Astrocyte (in vitro differentiated cells and primary cell): ENCODE results near the gene CCNH. TPM values are rescaled to one million over a fixed set of nuclear protein-coding genes. Genes with fewer than 3 reads are reported as not detected.

Source experiments
- DNase-seq: peaks from one replicate; pipeline ENCODE4 v3.0.0-alpha.2; 2010; ENCODE audit warnings: low read depth
- FAIRE-seq: peaks from 2 replicates; lab custom pipeline; 2011; peaks lifted over from hg19 to GRCh38; lab: Jason Lieb, UNC
- H2AFZ ChIP-seq: 2 replicates; pipeline ENCODE4 v1.6.0; 2012; ENCODE audit warnings: low read depth, low read length, inconsistent platforms
- H3K27ac ChIP-seq: 2 replicates; pipeline ENCODE4 v1.5.1; 2011; ENCODE audit warnings: low read depth, low read length, inconsistent platforms
- H3K27me3 ChIP-seq: 2 replicates; pipeline ENCODE4 v1.6.0; 2011; ENCODE audit warnings: low read length, inconsistent platforms; ENCODE audit not compliant: insufficient read depth
- H3K36me3 ChIP-seq: 2 replicates; pipeline ENCODE4 v1.5.1; 2011; ENCODE audit warnings: low read length, inconsistent platforms; ENCODE audit not compliant: insufficient read depth
- H3K4me1 ChIP-seq: 2 replicates; pipeline ENCODE4 v1.5.1; 2011; ENCODE audit warnings: low read length, inconsistent platforms; ENCODE audit not compliant: insufficient read depth
- H3K4me2 ChIP-seq: 2 replicates; pipeline ENCODE4 v1.6.0; 2012; ENCODE audit warnings: low read length, inconsistent platforms
- H3K4me3 ChIP-seq: 2 replicates; pipeline ENCODE4 v1.5.1; 2011; ENCODE audit warnings: low read depth, mild to moderate bottlenecking, low read length, inconsistent platforms; ENCODE audit not compliant: insufficient read depth
- H3K79me2 ChIP-seq: 2 replicates; pipeline ENCODE4 v1.6.0; 2012; ENCODE audit warnings: mild to moderate bottlenecking, low read length, inconsistent platforms; ENCODE audit not compliant: insufficient read depth
- H3K9ac ChIP-seq: 2 replicates; pipeline ENCODE4 v1.6.0; 2012; ENCODE audit warnings: mild to moderate bottlenecking, low read length, inconsistent platforms
- H3K9me3 ChIP-seq: 2 replicates; pipeline ENCODE4 v1.5.1; 2012; ENCODE audit warnings: low read depth, mild to moderate bottlenecking, low read length, inconsistent platforms; ENCODE audit not compliant: insufficient read depth
- H4K20me1 ChIP-seq: 2 replicates; pipeline ENCODE4 v1.6.0; 2012; ENCODE audit warnings: low read length, inconsistent platforms; ENCODE audit not compliant: insufficient read depth
- H3K27ac Mint-ChIP-seq: one replicate; pipeline ENCODE4 v1.8.0; 2021; ENCODE audit warnings: mild to moderate bottlenecking, mixed read lengths; ENCODE audit not compliant: unreplicated experiment
- H3K27me3 Mint-ChIP-seq: one replicate; pipeline ENCODE4 v1.8.0; 2021; ENCODE audit warnings: low read depth, mixed read lengths; ENCODE audit not compliant: unreplicated experiment
- H3K36me3 Mint-ChIP-seq: one replicate; pipeline ENCODE4 v1.8.0; 2021; ENCODE audit warnings: low read depth, mixed read lengths; ENCODE audit not compliant: unreplicated experiment
- H3K4me1 Mint-ChIP-seq: one replicate; pipeline ENCODE4 v1.8.0; 2021; ENCODE audit warnings: low read depth, mixed read lengths; ENCODE audit not compliant: unreplicated experiment
- H3K4me3 Mint-ChIP-seq: one replicate; pipeline ENCODE4 v1.8.0; 2021; ENCODE audit warnings: mild to moderate bottlenecking, moderate library complexity, mixed read lengths; ENCODE audit not compliant: unreplicated experiment
- H3K9me3 Mint-ChIP-seq: one replicate; pipeline ENCODE4 v1.8.0; 2021; ENCODE audit warnings: mild to moderate bottlenecking, mixed read lengths; ENCODE audit not compliant: unreplicated experiment
- EZH2 ChIP-seq: IDR thresholded peaks from 2 replicates; pipeline ENCODE4 v1.6.1; 2012; ENCODE audit warnings: mild to moderate bottlenecking, low read length, inconsistent platforms; ENCODE audit not compliant: insufficient read depth
- total RNA-seq: library from RNA; stranded (reverse); gene quantifications from 2 replicates; pipeline ENCODE4 v1.2.1, GENCODE V29; 2021
- TF ChIP-seq, protein P1 (sequence below): IDR thresholded peaks from 2 replicates; pipeline ENCODE4 v1.5.1; 2011; ENCODE audit warnings: low read depth, mild to moderate bottlenecking, inconsistent platforms, low read length, moderate library complexity; ENCODE audit not compliant: insufficient read depth

Gene CCNH
- total RNA-seq, 1 donor from 2014 or later: 30.5 TPM

DNA sequence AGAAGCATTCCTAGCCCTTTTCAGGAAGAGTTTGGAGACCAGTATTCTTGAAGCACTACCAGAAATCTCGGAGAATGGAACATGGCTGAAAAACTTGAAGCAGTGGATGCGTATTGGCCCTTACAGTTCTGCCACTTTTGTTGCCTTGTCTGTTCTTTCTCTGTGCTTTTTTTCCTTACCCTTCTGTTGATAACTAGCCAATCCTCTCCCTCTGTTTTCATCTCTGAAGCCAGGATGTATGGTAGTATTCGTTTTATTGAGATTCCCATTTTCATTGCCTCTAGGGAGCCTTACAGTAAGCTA lies 564 bp upstream of the CCNH start:
- H3K27me3 Mint-ChIP-seq: no peaks in the 10 kb centered on the region
- peaks cover 43% of the 10 kb centered on the region for H3K79me2 ChIP-seq
- peaks cover 18% of the 10 kb centered on the region for H3K36me3 ChIP-seq
- H3K4me3 Mint-ChIP-seq: peak overlapping the region; percentile 97
- peaks cover 14% of the 10 kb centered on the region for H4K20me1 ChIP-seq
- peak overlapping the region; percentile 98 for H3K27ac ChIP-seq
- peak overlapping the region; percentile 90 for H3K27ac Mint-ChIP-seq
- H3K4me1 ChIP-seq: peaks cover 8% of the 10 kb centered on the region
- no peaks in the 10 kb centered on the region for H3K9me3 Mint-ChIP-seq
- no peak for FAIRE-seq
- H3K4me2 ChIP-seq: peak overlapping the region; percentile 100
- H3K4me1 Mint-ChIP-seq: peaks cover 8% of the 10 kb centered on the region
- H3K9ac ChIP-seq: peak overlapping the region; percentile 99
- no peaks in the 10 kb centered on the region for H3K36me3 Mint-ChIP-seq
- peak overlapping the region; percentile 82 for H2AFZ ChIP-seq
- no peaks in the 10 kb centered on the region for H3K27me3 ChIP-seq
- H3K4me3 ChIP-seq: peak overlapping the region; percentile 100
- no peaks in the 10 kb centered on the region for H3K9me3 ChIP-seq
- TF ChIP-seq, protein P1, sequence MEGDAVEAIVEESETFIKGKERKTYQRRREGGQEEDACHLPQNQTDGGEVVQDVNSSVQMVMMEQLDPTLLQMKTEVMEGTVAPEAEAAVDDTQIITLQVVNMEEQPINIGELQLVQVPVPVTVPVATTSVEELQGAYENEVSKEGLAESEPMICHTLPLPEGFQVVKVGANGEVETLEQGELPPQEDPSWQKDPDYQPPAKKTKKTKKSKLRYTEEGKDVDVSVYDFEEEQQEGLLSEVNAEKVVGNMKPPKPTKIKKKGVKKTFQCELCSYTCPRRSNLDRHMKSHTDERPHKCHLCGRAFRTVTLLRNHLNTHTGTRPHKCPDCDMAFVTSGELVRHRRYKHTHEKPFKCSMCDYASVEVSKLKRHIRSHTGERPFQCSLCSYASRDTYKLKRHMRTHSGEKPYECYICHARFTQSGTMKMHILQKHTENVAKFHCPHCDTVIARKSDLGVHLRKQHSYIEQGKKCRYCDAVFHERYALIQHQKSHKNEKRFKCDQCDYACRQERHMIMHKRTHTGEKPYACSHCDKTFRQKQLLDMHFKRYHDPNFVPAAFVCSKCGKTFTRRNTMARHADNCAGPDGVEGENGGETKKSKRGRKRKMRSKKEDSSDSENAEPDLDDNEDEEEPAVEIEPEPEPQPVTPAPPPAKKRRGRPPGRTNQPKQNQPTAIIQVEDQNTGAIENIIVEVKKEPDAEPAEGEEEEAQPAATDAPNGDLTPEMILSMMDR: no peak
- TF ChIP-seq EZH2: no peak
- peak; percentile 15 for DNase-seq

DNA sequence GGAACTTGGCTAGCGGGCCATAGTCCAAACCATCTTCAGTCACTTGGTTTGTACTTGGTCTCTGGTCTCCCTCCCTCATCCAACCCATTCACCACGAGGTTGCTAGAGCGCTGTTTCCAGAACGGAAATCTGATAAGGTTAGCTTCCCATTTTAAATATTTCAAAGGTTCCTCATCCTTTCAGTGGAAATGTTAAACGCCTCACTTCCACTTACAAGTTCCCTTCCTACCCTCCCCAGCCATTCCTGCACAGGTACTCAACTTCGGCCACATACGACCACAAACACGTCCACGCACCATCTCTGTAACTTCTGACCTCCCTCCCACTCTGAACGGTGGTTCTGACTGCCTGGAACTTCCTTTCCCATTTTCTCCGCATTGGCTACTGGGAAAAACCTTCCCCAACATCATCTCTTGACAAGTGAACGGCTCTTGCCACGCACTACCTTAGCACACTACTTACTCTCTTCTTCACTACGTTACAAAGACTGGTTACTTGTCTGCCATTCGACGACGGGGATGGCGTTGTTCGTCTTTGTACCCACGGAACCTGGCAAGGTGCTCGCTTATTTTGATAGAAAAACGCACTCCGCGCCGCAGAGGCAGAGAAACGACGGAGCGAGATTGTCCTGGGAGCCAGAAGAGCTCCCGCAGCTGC lies 629 bp downstream of the CCNH start:
- peaks cover 29% of the 10 kb centered on the region for H3K36me3 ChIP-seq
- Mint-ChIP-seq H3K27ac (peak overlapping the region; percentile 90), H3K36me3 (no peaks in the 10 kb centered on the region), H3K27me3 (no peaks in the 10 kb centered on the region), H3K4me3 (peak overlapping the region; percentile 97), H3K4me1 (peaks cover 8% of the 10 kb centered on the region), H3K9me3 (no peaks in the 10 kb centered on the region)
- H3K9ac ChIP-seq: peak overlapping the region; percentile 99
- H3K27ac ChIP-seq: peak overlapping the region; percentile 98
- H3K79me2 ChIP-seq: peaks cover 54% of the 10 kb centered on the region
- peaks cover 16% of the 10 kb centered on the region for H4K20me1 ChIP-seq
- H2AFZ ChIP-seq: peak overlapping the region; percentile 88
- no peaks in the 10 kb centered on the region for H3K27me3 ChIP-seq
- H3K4me2 ChIP-seq: peak overlapping the region; percentile 100
- FAIRE-seq (peak; percentile 23), DNase-seq (peak; percentile 72)
- H3K4me3 ChIP-seq: peak overlapping the region; percentile 100
- peaks cover 8% of the 10 kb centered on the region for H3K4me1 ChIP-seq
- no peaks in the 10 kb centered on the region for H3K9me3 ChIP-seq
- TF ChIP-seq, protein P1: no peak
- TF ChIP-seq EZH2: no peak

DNA sequence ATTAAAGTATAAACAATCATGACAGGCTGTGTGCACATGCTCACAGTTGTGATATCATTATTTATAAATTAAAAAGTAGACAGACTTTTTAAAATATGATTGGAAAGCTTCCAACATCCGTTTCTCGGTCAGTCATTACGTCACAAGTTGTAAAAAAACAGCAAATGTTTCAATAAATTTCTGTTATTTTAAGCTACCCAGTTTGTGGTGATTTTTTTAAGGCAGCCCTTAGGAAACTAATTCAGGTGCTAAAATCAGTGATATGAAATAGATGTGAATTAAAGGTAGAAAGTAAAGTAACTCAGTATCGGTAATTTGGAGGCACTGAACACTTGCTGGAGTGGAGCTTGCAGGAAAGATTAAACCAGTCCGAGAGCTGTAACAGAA lies 1.2 kb downstream of the CCNH start:
- H3K4me3 Mint-ChIP-seq: peak overlapping the region; percentile 97
- peaks cover 59% of the 10 kb centered on the region for H3K79me2 ChIP-seq
- peak overlapping the region; percentile 100 for H3K4me2 ChIP-seq
- peak overlapping the region; percentile 98 for H3K27ac ChIP-seq
- H3K27me3 ChIP-seq: no peaks in the 10 kb centered on the region
- H3K9ac ChIP-seq: peak overlapping the region; percentile 99
- H3K4me3 ChIP-seq: peak overlapping the region; percentile 100
- peaks cover 34% of the 10 kb centered on the region for H3K36me3 ChIP-seq
- FAIRE-seq (no peak), DNase-seq (no peak)
- H2AFZ ChIP-seq: peak overlapping the region; percentile 88
- H3K36me3 Mint-ChIP-seq: no peaks in the 10 kb centered on the region
- H3K27ac Mint-ChIP-seq: peak overlapping the region; percentile 90
- H3K9me3 ChIP-seq: no peaks in the 10 kb centered on the region
- peaks cover 8% of the 10 kb centered on the region for H3K4me1 ChIP-seq
- peaks cover 8% of the 10 kb centered on the region for H3K4me1 Mint-ChIP-seq
- no peaks in the 10 kb centered on the region for H3K27me3 Mint-ChIP-seq
- H3K9me3 Mint-ChIP-seq: no peaks in the 10 kb centered on the region
- TF ChIP-seq, protein P1: no peak
- peaks cover 21% of the 10 kb centered on the region for H4K20me1 ChIP-seq
